ENCODE data around the gene MEDAG.

DNA sequence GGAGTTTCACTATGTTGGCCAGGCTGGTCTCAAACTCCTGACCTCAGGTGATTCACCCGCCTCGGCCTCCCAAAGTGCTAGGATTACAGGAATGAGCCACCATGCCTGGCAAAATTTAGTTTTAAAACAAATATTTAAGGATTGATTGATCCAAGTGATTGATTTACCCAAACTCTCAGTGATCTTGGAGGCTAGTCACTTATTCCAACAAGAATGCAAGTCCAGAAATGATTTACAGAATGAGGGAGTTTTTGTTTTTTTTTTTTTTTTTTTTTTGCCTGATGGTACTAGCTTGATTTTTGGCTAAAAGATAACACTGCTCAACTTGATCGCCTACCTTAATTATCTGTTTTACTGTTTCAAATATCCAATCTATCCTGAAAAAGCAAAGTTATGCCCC is 20.7 kb downstream of the MEDAG start:
- TF ChIP-seq, protein P1, sequence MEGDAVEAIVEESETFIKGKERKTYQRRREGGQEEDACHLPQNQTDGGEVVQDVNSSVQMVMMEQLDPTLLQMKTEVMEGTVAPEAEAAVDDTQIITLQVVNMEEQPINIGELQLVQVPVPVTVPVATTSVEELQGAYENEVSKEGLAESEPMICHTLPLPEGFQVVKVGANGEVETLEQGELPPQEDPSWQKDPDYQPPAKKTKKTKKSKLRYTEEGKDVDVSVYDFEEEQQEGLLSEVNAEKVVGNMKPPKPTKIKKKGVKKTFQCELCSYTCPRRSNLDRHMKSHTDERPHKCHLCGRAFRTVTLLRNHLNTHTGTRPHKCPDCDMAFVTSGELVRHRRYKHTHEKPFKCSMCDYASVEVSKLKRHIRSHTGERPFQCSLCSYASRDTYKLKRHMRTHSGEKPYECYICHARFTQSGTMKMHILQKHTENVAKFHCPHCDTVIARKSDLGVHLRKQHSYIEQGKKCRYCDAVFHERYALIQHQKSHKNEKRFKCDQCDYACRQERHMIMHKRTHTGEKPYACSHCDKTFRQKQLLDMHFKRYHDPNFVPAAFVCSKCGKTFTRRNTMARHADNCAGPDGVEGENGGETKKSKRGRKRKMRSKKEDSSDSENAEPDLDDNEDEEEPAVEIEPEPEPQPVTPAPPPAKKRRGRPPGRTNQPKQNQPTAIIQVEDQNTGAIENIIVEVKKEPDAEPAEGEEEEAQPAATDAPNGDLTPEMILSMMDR (conservative IDR thresholded peaks at IDR 0.05) = no peak
- TF ChIP-seq EZH2 (IDR thresholded peaks at IDR 0.05; ENCODE audit: low read depth) = no peak

All from PC-9 (cell line).